Measurements from ENCODE around the gene NRDE2.

Gene NRDE2

GRCh38 chr14:90297876-90298629, 33.7 kb downstream of the NRDE2 start:
- no peak for DNase-seq (ENCODE audit: low read depth in 1 of 2, low spot score in 1 of 2)

DNA sequence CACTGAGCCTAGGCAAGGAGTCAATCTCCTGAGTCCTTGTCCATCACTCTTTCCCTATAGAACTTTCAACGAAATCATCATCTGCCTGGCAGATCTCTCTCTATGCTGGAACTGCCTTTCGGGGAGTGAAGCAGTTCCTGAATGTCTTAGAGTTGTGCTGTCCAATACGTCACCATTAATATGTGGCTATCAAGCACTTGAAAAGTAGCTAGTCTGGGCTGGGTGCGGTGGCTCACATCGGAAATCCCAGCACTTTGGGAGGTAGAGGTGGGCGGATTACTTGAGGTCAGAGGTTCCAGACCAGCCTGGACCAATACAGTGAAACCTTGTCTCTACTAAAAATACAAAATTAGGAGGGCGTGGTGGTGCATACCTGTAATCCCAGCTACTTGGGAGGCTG, 35.1 kb downstream of the NRDE2 start:
- no peak for DNase-seq (ENCODE audit: low read depth in 1 of 2, low spot score in 1 of 2)

- DNase-seq (ENCODE audit: low read depth in 1 of 2, low spot score in 1 of 2), result no peak
Measured at GRCh38 chr14:90295870-90296516, 35.7 kb downstream of the NRDE2 start.

- DNase-seq (ENCODE audit: low read depth in 1 of 2, low spot score in 1 of 2), result no peak
Measured at GRCh38 chr14:90294872-90295271, 36.9 kb downstream of the NRDE2 start.

GRCh38 chr14:90293766-90294730, 37.7 kb downstream of the NRDE2 start:
- no peak for DNase-seq (ENCODE audit: low read depth in 1 of 2, low spot score in 1 of 2)

GRCh38 chr14:90291699-90292098, 40.0 kb downstream of the NRDE2 start:
- no peak for DNase-seq (ENCODE audit: low read depth in 1 of 2, low spot score in 1 of 2)

DNA sequence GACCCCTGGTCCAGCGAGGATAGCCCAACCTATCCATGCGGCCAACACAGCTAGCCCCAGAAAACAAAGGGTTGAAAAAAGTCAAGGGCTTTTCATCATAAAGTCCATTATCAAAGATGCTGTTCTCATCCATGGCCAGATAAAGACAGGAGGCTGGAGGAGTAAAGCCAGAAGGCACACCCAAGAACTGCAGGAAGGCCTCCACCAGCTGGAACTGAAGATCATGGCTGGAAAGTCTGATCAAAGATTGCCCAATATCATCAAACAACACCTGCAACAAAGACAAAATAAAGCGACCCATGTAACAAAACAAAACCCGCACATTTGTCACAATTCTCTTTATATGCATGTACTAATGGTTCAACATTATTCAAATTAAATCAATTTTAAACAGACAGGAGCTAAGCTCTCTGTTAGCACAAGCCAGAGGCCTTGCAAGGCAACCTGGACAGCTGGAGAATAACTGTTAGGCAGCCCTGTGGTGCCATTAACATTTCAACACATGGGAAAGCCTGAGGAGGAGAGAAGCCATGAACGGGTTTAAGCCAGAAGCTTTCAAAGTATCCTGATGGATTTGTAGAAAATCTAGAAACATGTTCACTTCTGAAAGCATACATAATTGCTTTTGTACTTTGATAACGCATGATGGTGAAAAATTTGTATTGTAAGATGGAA, 41.3 kb downstream of the NRDE2 start:
- DNase-seq (ENCODE audit: low read depth in 1 of 2, low spot score in 1 of 2), result no peak

DNA sequence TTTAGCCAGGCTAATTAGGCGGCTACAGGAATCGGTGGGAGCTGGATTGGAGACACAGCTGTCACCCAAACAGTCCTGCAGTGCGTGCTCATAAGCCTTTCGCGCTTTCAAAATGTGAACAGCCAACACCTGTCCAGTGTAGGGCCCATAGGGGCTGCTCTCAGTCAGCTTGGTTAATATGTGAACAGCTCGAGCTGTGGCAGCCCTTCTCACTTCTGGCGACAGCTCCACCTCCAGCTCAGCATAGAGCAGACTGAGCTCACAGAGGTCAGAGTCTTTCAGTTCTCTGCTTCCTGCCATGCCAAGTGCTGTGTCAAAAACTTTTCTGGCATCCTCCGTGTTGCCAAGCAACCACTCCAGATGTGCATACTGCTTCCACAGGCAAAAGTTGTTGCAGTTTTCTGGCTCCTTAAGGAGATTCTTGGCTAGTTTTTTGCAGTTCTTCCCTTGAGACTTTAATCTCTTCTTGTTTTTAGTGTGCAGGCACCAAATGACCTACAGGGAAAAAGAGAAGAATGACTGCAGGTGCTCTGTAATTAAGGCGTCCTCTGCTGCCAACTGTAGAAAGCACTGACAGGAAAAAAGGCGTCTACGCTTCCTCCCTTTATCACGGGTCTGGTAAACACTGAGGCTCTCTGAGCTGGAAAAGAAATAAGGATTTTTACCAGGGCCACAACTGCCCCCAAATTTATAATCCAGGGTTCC, 42.9 kb downstream of the NRDE2 start:
- DNase-seq (ENCODE audit: low read depth in 1 of 2, low spot score in 1 of 2), result no peak

DNA sequence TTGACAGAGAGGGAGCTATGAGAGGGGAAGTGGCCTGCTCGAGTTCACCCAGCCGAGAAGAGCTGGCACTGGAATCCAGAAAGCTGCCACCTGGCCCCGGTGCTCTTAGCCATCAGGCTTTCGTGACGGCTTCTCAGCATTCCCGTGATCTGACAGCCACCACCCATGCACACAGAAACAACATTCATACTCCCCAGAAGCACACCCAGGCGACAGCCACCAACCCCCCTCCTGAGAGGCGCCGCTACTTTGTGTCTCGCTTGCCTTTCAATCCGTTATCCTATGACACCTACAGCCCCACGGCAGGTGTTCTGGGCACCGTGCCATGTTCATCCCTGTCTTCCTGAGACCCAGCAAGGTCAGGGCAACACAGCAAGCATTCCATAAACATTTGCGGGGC, 44.0 kb downstream of the NRDE2 start:
- DNase-seq (ENCODE audit: low read depth in 1 of 2, low spot score in 1 of 2), result no peak

GRCh38 chr14:90281756-90282155, 50.0 kb downstream of the NRDE2 start:
- no peak for DNase-seq (ENCODE audit: low read depth in 1 of 2, low spot score in 1 of 2)

GRCh38 chr14:90281261-90281660, 50.5 kb downstream of the NRDE2 start:
- no peak for DNase-seq (ENCODE audit: low read depth in 1 of 2, low spot score in 1 of 2)

DNA sequence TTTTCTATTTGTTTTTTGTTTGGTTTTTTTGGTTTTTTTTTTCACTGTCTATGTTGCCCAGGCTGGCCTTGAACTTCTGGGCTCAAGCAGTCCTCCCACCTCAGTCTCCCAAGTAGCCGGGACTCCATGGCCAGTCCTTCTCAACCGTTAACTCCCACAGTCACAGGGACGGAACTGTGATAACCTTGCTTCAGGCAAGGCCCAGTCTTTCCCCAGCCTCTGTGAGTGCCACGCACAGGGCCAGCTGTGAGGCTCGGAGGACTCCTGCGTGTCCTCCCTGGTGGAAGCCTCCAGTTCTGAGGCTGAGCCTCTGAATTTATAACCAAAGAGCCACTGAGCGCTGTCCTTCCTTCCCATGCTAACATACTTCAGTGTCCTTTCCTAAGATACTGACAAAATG, 51.6 kb downstream of the NRDE2 start:
- DNase-seq (ENCODE audit: low read depth in 1 of 2, low spot score in 1 of 2), result no peak

DNA sequence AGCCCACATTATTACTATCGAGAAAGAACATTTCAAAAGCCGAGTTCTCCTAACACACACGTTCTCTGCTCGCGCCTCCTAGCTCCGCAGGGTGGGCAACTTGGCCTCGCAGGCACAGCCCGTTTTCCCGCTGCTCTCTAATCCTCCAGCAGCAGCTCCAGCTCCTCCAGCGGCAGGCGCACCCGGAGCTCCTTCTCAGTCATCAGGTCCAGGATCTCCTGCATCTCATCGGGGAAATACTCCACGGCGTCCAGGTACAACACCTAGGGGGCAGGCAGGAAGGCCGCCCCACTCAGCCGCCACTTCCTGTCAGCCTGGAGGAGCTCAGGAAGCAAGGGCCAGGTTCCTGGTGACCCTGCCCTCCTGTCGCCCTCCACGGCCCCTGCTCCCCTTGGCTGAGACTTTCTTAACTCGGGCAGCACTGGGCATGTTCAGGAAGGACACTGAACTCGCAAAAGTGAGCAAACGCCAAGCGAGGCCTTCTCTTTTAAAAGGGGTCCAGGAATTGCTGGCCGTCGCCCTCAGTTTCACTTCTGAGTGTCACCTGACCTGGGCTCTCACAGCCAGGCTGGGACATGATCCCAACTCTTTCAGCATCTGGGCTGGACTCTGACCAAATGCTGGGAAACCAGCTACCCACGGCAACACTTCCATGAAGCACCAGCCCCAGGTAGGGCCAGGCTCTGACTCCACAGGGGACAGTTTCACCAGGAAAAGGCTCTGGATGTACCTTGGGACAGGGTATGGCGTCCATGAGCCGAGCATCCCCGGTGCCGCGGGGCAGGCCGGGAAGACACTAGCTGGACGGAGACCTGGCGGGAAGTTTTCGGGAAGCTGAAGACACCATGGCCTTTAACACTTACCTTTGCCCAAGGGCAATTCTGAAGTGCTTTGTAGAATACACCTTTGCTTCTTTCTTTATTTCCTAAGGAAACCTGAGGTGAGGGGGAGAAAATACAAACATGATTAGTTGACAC, 53.3 kb downstream of the NRDE2 start:
- DNase-seq (ENCODE audit: low read depth in 1 of 2, low spot score in 1 of 2), result no peak

DNA sequence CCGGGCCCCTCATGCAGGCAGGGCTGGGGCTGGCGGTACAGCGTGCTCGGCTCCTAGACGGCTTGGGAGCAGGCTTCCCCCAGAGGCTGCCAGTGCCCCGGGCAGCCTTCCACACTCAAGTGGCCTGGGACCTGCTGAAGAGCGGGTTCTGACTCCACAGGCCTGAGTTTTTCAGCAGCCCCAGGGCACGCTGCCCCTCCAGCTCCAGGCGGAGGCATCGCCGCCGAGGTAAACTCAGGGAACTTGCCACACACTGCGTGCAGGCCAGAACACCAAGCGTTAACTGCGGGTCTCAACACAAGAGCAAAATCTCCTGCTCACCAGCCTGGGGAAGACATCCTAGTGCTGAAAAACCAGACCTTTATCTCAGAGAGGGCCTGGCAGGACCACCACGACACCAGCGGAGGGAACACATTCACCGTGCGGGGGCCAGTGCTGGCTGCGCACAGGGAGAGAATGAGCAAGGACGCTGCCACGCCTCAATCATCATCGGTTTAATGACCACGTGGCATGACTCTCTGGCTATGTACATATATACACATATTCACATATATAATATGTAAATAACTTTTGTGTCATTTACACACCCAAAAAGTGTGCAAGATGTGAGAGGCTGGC, 54.1 kb downstream of the NRDE2 start:
- DNase-seq (ENCODE audit: low read depth in 1 of 2, low spot score in 1 of 2), result no peak

GRCh38 chr14:90276646-90277367, 54.9 kb downstream of the NRDE2 start:
- no peak for DNase-seq (ENCODE audit: low read depth in 1 of 2, low spot score in 1 of 2)

GRCh38 chr14:90275820-90276219, 55.9 kb downstream of the NRDE2 start:
- no peak for DNase-seq (ENCODE audit: low read depth in 1 of 2, low spot score in 1 of 2)

DNA sequence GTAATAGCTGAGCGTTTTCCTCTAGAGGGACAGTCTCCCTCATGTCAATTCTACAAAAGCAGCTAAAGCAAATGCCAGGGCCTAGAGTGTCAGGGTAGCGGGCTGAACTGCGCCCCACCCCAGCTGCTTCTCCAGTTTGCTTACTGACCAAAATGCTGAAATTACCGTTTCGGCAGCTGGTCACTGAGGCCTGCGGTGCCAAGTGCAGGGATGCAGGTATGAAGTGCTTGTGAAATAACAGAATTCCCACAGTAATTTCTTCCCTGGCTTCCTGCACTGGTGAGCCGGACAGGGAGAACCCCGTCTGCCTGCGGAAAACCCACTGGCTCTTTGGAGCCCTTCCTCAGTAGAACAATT, 56.3 kb downstream of the NRDE2 start:
- DNase-seq (ENCODE audit: low read depth in 1 of 2, low spot score in 1 of 2), result no peak

DNA sequence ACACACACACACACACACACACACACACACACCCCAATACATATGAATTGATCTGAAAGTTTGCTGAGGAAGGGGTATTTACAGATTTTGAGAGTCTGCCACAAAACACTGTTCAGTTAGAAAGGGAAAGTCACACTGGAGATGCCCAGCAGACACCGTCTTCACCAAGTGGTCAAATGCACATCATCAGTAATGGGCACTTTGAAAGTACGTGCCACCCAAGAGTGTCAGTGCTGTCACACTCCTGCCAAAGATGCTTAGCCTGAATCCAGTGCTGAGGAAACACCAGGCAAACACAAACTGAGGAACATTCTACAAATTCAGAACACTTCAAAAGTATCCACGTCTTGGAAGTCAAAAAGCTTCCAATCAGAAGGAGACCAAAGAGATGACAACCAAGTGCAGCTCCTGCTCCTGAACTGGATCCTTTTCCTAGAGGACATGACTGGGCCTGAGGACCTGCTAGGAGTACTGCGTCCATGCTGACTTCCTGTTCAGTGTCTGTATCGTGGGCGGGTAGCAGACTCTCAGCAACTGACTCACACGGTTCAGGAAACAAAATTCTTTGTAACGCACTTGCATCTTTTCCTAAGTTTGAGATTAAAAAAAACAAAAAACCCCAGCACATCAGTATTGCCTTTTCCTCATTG, 56.8 kb downstream of the NRDE2 start:
- peak in 1 of 2 donors; percentile 33 for DNase-seq (ENCODE audit: low read depth in 1 of 2, low spot score in 1 of 2)
